Dermis blood vessel endothelial cell (primary cell): ENCODE measurements around the gene BSCL2. TPM values are rescaled to one million over a fixed set of nuclear protein-coding genes. Genes with fewer than 3 reads are reported as not detected.
"Not testable (repeated sequence)": the region's sequence is repeated elsewhere in the genome, so short reads cannot be mapped to it uniquely, and the experiment has no call there.

Source experiments
- DNase-seq: peaks from one replicate; pipeline ENCODE4 v3.0.0; 2010
- total RNA-seq: library from RNA; depleted of rRNA; stranded (reverse); fragments of >200 nt; gene quantifications from 2 replicates; pipeline ENCODE4 v1.2.3, GENCODE V29; 2014

BSCL2 gene
- total RNA-seq, 1 donor from 2014 or later: 38.6 TPM

DNA sequence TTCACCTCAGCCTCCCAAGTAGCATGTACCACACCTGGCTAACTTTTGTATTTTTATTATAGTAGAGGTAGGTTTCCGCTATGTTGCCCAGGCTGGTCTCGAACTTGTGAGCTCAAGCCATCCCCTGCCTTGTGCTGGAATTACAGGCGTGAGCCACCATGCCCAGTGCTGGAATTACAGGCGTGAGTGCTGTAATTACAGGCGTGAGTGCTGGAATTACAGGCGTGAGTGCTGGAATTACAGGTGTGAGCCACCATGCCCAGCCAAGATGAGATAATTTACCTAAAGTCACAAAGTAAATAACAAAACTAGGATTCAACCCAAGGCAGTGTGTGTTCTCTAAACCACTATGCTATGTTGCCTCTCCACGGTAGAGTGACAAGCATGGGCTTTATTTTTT lies 24.7 kb downstream of the BSCL2 start:
- DNase-seq: no peak

DNA sequence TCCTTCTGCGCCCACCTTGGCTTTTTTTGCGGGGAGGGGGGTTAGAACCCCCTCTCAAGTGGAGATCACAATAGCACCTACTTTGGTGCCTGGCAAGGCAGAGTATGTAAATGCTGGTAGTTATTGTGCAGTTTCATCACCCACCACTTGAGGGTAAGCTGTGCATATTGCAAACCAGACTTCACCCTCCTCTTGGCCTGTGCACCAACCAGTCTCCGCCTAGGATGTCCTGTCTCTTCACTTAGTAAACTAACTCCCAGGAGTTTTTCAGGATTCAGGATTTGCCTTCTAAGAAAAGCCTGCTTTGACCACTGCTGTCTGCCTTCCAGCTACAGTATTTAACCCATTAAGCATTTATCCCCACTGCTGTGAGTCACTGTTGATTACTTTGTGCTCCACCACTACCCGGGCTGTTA lies 26.4 kb downstream of the BSCL2 start:
- peak; percentile 88 for DNase-seq

DNA sequence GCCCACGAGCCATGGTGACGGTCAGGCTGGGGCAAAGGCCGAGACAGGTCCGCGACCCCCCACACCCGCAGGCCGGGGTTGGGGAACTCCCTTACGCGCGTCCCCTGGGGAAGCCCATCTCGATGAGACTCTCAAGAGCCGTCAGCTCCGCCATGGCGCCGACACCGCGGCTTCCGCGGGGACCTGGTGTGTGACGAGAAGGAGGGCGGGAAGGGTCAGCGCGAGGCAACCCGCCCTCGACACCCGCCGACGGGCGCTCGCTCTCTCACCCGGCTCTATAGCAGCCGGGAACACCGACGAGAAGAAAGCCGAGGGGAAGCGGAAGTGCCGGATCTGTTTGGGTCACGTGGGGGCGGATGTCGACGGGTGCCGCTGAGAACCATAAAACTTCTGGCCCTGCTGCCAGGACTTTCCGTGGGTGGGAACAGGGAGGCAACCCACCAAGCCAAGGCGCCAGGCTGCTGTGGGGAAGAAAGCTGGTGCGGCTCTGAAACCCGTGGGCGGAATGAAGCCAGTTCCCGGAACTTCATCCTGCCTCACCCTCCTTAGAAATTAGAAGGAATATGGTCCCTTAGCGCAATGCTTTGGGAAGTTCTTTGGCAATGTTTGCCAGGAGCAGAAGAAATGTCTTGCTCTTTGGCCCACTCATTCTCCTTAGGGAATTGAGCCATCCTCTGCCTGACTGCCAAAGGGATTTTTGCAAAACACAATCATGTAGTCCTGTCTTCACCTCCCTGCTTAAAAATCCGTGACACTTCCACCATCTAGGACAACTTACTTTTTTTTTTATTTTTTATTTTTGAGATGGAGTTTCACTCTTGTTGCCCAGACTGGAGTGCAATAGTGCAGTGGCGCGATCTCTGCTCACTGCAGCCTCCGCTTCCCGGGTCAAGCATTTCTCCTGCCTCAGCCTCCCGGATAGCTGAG lies 28.2 kb downstream of the BSCL2 start, which contains the start of gene UBXN1:
Gene UBXN1, minus strand, starts transcription at position 304 of the 927 bp plus-strand sequence. Its CDS starts 150 bp downstream, at position 154.
- peak; percentile 93 for DNase-seq

DNA sequence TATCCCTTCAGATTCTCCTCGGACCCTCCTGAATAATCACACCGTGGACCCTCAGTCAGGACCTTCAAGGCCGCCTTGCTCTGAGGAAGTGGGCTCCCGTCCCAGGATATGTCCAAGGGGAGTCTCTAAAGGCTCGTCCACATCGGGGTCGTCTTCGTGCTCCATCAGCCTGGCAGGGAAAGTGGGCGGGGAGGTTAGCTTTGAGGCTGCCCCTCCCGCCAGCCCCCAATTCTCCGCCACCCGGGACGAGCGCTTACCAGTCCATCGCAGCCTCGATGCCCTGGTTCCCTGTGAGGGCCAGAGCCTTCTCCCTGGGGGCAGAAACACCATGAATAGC lies 28.8 kb downstream of the BSCL2 start:
- DNase-seq: no peak

DNA sequence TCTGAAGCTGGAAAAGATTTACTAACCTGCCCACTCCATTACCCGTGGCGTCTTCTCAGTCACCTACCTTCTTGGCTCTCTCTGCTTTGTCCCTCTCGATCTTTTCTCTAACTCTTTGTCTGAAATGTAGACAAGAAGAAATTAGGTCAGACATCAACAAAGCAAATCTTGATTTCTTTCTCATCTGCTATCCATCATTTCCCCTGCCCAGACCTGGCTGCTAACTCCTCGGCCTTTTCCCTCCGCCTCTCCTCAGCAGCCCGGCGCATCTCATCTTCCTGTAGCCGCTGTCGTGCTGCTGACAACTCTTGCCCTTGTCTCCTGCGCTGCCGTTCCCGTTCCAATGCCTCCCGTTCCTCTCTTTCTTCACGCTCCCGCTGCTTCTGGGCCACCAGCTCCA lies 29.5 kb downstream of the BSCL2 start:
- DNase-seq: no peak

DNA sequence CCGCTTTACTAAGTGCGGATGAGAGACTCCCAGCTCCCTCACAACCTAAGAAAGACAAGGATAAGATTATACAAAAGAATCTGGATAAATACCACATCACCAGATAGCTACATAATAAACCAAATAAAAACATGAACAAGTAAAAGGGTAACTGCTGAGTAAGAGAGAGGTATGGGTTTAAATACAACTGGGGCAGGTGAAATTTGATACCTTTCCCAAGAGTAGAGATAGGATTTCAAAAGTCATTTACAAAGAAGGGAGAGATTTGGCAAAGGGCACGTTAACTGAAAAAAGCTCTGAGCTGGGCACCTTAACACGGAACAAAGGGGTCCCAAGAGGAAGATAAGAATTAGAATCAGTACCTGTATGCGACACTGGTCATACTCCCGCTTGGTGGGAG lies 30.1 kb downstream of the BSCL2 start:
- DNase-seq: no peak

DNA sequence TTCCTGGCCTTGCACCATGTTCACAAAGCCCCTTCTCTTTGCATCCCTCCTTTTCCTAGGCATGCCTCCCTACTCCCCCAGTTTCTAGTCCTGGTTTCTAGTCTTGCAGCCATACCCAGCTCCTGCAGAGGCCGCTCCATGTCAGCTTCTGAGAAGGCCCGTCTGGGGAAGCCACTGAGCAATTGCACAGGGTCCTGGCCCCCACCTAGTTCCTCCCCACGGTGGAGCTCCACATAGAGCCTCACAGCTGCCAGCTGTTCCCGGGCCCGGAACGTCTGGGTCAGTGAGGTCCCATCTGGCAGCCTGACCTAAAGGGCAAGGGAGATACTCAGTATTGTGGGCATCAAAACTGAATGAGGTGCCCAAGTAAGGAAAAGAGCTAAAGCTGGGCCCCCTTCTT lies 30.5 kb downstream of the BSCL2 start:
- DNase-seq: no peak

DNA sequence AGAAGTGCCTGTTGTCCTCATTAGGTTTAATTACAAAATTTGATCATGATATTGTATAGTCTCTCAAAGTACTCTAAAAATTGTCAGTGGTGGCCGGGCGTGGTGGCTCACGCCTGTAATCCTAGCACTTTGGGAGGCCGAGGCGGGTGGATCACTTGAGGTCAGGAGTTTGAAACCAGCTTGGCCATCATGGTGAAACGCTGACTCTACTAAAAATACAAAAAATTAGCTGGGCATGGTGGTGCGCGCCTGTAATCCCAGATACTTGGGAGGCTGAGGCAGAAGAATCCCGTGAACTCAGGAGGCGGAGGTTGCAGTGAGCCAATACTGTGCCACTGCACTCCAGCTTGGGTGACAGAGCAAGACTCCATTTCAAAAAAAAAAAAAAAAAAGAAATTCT lies 31.8 kb downstream of the BSCL2 start:
- not testable (repeated sequence) for DNase-seq

DNA sequence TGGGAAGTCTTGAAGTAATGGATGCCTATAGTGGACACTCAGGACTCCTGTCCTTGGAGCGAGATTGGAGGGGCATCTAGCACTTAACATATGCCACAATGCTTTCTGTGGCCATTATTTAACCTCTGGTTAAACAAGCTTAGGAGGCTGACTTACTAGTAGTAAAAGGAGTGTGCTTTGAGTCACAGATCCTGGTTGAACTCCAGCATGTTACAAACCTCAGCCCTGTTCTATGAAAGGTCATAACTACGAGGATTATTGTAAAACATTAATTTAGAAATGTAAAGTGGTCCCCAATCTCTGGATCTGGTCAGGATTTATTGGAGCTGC lies 34.1 kb downstream of the BSCL2 start:
- DNase-seq: no peak

DNA sequence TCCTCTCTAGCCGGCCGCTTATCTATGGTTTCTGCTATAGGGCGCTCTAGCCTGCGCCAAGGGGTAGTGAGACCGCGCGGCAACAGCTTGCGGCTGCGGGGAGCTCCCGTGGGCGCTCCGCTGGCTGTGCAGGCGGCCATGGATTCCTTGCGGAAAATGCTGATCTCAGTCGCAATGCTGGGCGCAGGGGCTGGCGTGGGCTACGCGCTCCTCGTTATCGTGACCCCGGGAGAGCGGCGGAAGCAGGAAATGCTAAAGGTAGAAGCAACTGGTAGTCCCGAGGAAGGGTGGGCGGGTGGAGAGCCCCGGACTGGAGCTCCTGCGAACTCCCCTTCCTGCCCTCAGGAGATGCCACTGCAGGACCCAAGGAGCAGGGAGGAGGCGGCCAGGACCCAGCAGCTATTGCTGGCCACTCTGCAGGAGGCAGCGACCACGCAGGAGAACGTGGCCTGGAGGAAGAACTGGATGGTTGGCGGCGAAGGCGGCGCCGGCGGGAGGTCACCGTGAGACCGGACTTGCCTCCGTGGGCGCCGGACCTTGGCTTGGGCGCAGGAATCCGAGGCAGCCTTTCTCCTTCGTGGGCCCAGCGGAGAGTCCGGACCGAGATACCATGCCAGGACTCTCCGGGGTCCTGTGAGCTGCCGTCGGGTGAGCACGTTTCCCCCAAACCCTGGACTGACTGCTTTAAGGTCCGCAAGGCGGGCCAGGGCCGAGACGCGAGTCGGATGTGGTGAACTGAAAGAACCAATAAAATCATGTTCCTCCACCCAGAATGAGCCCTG lies 35.4 kb downstream of the BSCL2 start, which contains the start of the genes LBHD1 and UQCC3:
Gene LBHD1, minus strand, starts transcription at position 660 of the 782 bp plus-strand sequence. CDS start 2,236 bp downstream, outside the sequence.
Gene UQCC3, plus strand, starts transcription at position 66 of the 782 bp plus-strand sequence. Its CDS starts 73 bp downstream, at position 139.
- peak; percentile 91 for DNase-seq

DNA sequence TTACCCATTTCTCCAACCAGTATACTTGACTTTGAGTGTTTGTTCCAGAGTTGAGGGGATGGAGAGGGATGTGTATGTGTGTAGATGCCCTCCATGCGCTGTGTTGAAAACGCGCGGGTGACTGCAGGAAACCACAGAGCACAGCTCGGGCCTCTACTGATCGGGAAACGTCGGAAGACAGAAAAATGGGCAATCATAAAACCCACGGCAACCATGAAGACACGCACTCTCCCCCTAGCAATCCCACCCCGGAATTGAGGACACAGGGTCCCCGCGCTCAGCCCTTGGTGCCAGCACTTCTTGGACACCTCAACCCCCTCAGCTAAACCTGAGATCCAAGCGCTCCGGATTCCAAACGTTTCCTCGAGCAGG lies 36.0 kb downstream of the BSCL2 start:
- no peak for DNase-seq

DNA sequence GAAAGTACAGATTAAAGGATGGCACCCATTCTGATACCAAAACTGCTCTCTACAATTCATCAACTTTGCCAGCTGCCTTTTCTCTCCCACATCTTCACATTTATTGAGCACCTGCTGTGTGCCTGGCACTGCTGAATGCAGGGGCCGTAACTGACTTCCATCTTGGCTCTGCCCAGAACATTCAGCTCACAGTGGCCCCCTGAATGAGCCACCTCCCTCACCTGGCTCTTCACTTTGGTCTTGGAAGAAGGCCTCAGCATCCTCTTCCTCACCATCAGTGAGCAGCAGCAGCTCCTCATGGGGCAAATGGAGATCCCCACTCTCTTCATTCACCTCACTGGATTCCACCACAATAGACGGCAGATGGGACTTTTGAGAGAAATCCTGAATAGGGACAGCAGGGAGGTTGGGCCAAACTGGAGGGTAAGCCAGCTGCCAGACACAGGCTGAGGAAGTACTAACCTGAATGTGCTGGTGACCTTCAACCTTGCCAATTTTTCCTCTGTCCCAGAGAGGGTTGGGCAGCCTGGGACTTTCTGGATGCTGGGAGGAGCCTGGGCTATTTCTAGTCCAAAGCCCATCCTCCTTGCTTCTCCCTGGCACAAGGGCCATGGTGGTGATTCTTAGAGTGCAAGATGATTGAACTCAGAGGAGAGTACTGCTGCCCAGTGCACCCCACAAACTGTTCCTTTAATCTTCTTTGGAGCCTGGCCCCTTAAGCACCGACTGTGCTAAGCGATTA lies 37.6 kb downstream of the BSCL2 start:
- DNase-seq: no peak

DNA sequence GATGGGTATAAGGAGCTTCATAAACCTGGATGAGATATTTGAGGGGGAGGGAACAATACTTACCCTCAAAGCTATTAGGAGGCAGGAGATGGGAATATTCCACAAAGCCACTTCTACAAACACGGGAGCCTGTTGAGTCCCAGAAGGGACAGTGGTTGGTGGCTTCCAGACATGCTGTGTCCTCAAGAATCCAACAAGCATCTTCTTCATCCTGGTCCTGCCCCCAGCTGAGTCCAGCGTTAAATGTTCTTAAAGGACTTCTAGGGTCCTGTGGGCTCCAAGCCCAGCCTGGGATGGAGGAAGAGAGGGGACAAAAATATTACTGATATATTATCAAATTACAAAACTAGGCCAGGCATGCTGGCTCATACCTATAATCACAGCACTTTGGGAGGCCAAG lies 39.8 kb downstream of the BSCL2 start:
- no peak for DNase-seq

DNA sequence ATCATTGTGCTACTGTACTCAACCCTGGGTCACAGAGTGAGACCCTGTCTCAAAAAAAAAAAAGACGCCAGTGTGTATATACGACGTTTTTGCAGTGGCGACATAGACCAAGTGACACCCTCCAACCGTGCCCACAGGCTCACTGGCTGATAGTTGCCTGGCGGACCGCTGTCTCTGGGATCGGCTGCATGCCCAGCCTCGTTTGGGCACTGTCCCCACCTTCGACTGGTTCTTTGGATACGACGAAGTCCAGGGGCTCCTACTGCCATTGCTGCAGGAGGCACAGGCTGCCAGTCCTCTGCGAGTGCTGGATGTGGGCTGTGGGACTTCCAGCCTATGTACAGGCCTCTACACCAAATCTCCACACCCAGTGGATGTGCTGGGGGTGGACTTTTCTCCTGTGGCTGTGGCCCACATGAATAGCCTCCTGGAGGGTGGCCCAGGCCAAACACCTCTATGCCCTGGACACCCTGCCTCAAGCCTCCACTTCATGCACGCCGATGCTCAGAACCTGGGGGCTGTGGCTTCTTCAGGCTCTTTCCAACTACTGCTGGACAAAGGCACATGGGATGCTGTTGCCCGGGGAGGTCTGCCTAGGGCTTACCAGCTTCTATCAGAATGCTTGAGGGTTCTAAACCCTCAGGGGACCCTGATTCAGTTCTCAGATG lies 40.8 kb downstream of the BSCL2 start:
- DNase-seq: no peak

DNA sequence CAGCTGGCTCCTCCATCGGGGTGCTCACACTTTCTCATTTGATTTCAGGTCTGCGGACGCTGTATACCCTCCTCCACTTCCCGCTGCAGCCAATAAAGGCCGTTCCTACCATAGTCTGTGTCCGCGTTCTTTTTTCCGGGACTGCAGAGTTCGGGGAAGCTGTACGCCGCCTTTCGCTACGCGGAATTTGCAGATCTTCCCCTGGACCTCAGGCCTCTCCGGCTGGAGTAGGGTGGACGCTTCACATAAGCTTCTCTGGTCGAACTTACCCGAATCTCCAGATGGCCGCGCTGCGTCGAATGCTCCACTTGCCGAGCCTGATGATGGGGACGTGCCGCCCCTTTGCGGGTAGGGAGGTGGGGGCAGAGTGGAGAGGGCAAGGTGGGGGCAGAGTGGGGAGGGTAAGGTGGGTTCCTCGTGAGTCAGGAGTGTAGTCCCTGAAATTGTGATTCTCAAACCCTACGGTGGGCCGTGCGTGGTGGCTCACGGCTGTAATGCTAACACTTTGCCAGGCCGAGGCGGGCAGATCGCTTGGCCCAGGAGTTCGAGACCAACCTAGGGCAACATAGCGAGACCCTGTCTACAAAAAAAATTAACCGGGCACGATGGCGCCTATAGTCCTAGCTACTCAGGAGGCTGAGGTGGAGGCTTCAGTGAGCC lies 41.5 kb downstream of the BSCL2 start:
- peak; percentile 77 for DNase-seq

DNA sequence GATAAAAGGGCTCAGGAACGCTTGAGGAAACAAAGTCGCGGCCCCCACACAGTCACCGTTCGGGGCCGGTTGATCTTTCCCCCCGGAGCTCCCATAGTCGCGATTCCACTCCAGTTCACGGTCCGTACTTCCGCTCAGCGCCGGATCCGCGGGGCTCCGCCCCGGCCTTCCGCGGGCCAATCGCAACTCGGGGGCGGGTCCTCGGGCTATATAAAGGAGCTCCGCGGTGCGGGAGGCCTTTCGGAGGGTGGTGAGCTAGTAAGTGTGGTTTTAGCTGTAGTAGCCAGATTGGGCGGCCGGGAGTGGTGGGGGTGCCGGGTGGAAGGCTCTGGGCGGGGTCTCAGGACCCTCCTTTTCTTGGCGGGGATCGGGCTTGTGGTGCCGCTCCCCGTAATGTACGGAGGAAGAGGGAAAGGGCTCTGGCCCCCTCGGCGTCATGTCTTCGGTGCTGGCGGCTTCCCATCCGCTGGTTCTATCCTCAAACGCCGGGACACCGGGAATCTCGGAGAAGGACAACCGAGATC lies 42.1 kb downstream of the BSCL2 start, which contains the start of the genes C11orf98 and CSKMT:
Gene C11orf98, minus strand, starts transcription at position 136 of the 524 bp plus-strand sequence. Its CDS starts 41 bp downstream, at position 95.
Gene CSKMT, plus strand, starts transcription at position 238 of the 524 bp plus-strand sequence. CDS start 568 bp downstream, outside the sequence.
- peak; percentile 95 for DNase-seq

DNA sequence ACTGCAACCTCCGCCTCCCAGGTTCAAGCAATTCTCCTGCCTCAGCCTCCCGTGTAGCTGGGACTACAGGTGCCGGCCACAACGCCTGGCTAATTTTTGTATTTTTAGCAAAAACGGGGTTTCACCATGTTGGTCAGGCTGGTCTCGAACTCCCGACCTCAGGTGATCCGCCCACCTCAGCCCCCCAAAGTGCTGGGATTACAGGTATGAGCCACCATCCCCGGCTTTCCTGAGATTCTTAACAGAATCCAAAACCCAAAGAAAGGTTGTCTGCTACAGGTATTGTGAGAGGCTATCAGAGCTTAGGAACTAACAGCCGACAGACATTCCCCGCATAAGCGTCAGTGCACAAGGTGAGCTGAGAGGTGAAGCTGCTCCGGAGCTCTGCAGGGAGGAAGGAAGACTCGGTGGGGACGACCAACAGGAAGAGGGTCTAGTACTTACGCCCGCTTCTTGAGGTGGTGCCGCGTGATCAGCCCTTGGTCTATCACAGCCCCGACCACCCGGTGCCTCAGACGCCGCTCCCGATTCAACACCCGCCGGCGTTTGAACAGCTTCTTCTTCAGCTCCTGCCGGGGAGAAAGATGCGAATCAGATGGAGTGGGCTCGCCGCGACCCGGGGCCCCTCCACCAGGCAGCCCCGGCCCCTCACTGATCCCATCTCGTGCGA lies 42.7 kb downstream of the BSCL2 start:
- DNase-seq: peak; percentile 57

DNA sequence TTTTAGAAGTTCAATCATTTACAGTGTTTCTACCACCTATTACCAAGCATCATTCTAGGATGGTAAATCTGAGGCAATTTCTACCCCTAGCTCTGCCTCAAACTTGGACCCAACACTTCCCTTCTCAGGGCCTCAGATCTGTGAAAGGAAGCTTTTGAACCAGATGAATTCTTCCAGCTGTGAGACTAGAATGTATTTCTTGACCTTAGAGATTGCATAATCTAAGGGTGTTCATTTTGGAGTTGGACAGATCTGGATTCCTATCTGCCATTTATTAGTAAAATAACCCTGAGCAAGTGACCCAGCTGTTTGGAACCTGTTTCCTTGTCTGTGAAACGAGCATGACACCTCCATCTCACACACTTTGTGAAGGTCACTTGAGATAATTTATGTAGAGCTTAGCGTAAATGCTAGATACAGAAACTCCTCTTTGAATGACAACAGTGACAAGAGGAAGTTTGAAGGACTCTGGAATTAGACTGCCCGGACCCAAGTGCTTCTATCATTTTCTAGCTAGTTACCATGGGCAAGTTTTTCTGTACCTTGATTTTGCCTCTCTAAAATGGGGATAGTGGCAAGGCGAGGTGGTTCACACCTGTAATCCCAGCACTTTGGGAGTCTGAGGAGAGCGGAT lies 50.3 kb downstream of the BSCL2 start:
- no peak for DNase-seq

DNA sequence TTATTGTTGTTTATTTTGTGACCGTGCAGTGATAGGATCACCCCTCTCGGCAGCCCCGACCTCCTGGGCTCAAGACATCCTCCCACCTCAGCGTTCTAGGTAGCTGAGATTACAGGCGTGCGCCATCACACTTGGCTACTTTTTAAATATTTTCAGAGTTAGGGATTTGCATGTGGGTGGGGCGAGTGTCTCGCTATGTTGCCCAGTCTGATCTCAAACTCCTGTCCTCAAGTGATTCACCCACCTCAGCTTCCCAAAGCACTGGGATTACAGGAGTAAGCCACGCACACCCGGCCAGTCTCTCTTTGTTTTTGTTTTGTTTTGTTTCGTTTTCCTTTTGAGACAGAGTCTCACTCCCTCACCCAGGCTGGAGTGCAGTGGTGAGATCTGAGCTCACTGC lies 52.9 kb downstream of the BSCL2 start:
- no peak for DNase-seq
